Measurements from ENCODE around the gene ST6GALNAC3.

- TF ChIP-seq, protein P1, sequence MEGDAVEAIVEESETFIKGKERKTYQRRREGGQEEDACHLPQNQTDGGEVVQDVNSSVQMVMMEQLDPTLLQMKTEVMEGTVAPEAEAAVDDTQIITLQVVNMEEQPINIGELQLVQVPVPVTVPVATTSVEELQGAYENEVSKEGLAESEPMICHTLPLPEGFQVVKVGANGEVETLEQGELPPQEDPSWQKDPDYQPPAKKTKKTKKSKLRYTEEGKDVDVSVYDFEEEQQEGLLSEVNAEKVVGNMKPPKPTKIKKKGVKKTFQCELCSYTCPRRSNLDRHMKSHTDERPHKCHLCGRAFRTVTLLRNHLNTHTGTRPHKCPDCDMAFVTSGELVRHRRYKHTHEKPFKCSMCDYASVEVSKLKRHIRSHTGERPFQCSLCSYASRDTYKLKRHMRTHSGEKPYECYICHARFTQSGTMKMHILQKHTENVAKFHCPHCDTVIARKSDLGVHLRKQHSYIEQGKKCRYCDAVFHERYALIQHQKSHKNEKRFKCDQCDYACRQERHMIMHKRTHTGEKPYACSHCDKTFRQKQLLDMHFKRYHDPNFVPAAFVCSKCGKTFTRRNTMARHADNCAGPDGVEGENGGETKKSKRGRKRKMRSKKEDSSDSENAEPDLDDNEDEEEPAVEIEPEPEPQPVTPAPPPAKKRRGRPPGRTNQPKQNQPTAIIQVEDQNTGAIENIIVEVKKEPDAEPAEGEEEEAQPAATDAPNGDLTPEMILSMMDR (IDR thresholded peaks at IDR 0.05) = no peak
- no peak for TF ChIP-seq POLR2AphosphoS5 (IDR thresholded peaks at IDR 0.05; ENCODE audit: low read depth, low read length)
- TF ChIP-seq, protein P2, sequence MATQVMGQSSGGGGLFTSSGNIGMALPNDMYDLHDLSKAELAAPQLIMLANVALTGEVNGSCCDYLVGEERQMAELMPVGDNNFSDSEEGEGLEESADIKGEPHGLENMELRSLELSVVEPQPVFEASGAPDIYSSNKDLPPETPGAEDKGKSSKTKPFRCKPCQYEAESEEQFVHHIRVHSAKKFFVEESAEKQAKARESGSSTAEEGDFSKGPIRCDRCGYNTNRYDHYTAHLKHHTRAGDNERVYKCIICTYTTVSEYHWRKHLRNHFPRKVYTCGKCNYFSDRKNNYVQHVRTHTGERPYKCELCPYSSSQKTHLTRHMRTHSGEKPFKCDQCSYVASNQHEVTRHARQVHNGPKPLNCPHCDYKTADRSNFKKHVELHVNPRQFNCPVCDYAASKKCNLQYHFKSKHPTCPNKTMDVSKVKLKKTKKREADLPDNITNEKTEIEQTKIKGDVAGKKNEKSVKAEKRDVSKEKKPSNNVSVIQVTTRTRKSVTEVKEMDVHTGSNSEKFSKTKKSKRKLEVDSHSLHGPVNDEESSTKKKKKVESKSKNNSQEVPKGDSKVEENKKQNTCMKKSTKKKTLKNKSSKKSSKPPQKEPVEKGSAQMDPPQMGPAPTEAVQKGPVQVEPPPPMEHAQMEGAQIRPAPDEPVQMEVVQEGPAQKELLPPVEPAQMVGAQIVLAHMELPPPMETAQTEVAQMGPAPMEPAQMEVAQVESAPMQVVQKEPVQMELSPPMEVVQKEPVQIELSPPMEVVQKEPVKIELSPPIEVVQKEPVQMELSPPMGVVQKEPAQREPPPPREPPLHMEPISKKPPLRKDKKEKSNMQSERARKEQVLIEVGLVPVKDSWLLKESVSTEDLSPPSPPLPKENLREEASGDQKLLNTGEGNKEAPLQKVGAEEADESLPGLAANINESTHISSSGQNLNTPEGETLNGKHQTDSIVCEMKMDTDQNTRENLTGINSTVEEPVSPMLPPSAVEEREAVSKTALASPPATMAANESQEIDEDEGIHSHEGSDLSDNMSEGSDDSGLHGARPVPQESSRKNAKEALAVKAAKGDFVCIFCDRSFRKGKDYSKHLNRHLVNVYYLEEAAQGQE (IDR thresholded peaks at IDR 0.05; ENCODE audit: insufficient read depth in 1 of 2, low read depth in 2 of 2, low read length in 1 of 2) = no peak
- no peak for TF ChIP-seq TCF7L2 (IDR thresholded peaks at IDR 0.05; ENCODE audit: low read depth, low read length)
- no peak for TF ChIP-seq SIN3A (IDR thresholded peaks at IDR 0.05; ENCODE audit: borderline replicate concordance, insufficient read depth, low read depth, low read length)
Measured at GRCh38 chr1:76068953-76069561, 5.5 kb upstream of the ST6GALNAC3 start.
